NCI-H748 treated with DMSO at 0.1 percent for 48 hours (cell line): ENCODE measurements around the gene GPC5.
"Not testable (repeated sequence)": the region's sequence is repeated elsewhere in the genome, so short reads cannot be mapped to it uniquely, and the experiment has no call there.

ENCODE experiments used
- DNase-seq: peaks from one replicate; lab custom pipeline; 2025; lab: John Stamatoyannopoulos, UW

Gene GPC5

DNA sequence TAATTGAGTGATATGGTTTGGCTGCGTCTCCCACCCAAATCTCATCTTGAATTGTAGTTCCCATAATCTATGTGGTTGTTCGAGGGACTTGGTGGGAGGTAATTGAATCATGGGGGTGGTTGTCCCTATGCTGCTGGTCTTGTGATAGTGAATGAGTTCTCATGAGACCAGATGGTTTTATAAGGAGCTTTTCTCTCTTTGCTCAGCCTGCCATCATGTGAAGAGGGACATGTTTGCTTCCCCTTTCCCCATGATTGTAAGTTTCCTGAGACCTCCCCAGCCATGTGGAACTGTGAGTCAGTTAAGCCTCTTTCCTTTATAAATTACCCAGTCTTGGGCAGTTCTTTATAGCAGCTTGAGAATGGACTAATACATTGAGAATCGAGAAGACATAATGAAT, 480.1 kb downstream of the GPC5 start:
- DNase-seq: no peak

DNA sequence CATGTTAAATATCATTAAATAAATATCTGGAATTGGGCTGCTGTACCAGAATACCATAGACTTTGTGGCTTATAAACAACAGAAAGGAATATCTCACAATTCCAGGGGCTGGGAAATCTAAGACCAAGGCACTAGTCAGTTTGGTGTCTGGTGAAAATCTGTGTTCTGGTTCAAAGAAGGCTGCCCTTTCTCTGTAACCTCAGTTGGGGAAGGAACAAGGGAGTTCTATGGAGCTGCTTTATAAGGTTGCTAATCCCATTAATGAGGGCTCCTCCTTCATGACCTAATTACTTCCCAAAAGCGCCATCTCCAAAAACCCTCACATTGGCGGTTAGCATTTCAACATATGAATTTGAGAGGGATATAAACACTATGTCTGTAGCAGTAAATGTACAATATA, 480.9 kb downstream of the GPC5 start:
- DNase-seq: no peak

DNA sequence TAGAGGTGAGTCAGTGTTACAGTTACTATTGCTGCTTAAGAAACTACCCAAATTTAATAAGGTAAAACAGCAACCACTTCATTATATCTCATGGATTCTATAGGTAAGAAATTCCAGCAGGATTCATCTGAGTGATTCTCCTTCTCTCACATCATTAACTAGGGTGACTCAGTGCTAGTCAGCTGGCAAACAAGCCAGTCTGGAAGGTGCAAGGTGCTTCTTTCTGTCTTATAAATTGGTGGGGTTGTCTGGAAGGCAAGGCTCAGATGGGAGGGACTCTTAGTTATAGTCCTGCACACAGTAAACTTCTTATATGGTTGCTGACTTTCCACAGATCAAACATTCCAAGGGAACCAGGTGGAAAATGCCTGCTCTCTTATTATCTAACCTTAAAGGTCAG, 484.5 kb downstream of the GPC5 start:
- DNase-seq: no peak

DNA sequence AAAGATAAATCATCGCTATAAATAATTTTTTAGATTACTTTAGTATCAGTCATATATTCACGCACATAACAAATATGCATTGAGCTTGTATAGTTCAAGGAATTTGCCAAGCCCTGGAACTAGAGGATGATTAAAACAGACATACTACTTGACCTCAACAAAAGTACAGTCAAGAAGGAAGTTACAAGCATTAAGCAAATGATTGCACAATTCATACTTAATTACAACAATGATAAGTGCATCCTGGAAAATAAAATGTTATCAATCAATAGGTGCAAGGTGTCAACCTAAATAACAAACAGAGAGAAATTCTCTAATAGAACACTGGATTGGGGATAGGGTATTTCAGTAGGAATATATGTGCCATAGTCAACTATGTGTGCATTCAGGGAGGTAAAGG, 491.2 kb downstream of the GPC5 start:
- DNase-seq: no peak

DNA sequence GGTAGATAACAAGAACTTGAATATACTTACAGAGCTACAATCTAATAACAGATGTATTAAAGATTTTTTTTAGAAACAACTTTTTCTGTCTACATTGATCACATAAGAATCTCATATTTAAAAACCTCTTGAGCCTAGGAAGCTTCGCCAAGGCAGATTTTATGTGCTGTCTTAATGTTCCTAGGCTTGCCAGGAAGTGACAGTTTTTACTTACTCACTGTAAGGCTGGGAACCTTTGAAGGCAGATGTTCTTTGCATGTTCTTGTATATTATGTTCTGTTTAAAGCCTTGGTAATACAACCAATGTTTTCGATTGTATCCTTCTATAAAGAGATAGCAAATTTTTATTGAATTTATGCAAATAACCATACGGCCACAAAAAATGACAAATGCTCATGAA, 492.7 kb downstream of the GPC5 start:
- no peak for DNase-seq

DNA sequence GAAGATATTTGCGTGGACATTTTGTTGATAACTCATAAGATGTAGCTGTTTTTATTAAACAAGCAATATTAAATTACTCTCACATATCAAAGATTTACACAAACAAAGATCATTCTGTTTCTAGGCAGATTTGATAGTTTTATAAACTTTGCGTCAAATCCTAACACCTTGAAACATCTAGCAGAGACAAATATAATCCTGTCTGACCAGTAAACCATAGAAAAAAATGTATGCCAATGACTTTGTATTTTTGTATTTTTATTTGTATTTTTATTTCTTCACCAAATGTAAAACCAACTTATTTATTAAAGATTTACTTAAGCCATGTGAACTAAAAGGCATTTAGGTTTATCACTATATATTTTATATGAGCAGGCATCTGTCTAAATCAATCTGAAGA, 494.6 kb downstream of the GPC5 start:
- DNase-seq: no peak

DNA sequence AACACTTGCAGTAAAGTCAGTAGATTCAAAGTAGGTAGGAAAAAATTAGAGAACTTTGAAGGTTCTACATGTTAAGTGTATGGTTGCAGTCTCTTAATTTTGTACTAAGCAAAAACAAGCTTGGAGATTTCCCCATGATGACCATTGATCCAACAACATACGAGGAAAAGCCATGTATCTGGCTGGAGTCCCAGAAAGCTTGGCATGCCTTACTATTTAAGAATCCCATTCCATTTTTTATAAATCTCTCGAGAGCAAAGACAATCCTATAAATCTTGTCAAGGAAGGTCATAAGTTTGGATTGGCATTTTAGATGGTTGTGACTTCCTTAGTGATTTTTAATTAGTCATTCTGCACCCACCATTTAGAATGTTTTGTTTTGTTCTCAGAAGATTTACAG, 495.9 kb downstream of the GPC5 start:
- no peak for DNase-seq

DNA sequence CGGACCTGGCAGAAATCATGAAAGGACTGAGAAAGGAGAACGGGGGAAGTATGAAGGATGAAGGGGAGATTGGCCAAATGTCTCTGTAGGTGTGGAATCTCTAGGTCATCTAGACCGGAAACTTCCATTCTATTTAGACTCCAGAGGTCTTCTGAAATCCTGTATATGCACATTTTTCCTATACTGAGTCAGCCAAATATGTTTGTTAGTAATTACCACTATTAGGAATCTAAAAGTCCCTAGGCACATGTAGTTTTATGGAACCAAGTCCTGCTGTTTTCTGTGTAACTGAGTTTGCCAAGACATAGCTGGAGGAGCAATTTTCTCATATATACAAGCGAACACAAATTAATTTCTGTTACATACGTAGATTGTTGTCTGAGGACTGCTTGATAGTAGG, 498.1 kb downstream of the GPC5 start:
- DNase-seq: no peak

DNA sequence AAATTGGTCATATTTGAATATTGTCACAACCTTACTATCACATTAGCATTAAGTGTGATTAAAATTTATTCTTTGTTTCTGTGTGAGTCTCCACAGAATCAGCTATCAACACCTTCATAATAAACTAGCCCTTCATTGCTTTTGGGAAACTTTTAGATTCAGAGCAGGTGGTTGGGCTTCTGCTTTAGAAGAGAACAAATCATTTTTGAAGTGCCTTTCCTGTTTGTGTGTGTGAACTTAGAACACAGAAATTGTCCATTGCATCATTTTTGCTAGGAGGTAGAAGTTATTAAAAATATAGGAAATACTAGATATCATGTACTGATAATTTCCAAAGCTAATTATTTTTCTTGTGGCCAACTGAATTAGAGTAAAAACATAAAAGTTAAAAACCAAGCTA, 500.6 kb downstream of the GPC5 start:
- DNase-seq: not testable (repeated sequence)

DNA sequence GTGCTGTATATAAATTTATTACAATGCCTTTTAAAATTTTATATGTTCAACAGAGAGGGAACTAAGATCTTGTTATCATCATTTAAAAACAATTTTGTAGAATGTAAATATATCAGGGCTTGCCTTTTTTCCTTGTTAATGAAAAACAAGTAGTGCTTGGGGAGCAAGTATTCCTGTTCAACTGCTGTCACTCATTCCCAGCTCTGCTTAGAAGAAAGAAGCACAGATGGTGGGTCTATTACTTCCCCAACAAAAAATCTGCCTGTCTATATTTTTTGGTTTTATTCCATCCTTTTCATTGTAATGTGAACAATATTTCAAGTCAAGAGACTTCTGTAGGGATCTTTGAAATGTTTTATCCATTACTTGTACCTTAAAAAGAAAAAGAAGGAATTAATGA, 503.9 kb downstream of the GPC5 start:
- no peak for DNase-seq

DNA sequence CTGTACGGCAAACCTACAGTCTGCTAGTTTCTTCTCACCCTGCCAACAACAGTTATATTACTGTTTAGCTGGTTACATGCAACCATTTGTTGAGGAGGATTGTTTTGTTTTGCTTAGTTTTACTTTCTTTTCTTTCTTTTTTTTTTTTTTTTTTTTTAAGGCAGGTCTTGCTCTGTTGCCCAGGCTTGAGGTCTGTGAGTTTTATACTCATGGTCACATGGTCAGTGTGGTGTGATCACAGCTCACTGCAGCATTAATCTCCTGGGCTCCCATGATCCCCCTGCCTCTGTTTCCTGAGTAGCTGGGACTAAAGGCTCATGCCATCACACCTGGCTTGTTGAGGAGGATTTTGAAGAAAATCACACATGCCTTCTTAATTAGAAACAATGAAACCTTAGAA, 505.6 kb downstream of the GPC5 start:
- DNase-seq: no peak

DNA sequence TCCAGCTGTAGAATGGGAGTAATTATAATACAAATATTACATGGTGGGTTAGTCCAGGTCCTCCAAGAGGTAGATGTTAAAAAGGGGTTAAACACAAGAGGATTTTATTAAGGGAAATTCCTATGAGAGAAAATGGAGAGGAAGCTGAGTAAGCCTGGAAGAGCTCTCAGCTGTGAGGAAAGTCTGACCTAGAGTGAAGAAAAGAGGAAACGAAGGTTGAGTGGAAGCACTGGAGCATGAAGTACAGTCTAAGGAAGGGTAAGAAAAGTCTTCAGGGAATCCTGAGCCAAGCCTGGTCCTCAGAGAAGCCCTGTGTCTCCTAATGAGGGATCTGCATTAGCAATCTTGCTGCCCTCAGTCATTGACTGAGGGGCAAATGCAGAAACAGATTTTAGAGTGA, 506.2 kb downstream of the GPC5 start:
- no peak for DNase-seq

DNA sequence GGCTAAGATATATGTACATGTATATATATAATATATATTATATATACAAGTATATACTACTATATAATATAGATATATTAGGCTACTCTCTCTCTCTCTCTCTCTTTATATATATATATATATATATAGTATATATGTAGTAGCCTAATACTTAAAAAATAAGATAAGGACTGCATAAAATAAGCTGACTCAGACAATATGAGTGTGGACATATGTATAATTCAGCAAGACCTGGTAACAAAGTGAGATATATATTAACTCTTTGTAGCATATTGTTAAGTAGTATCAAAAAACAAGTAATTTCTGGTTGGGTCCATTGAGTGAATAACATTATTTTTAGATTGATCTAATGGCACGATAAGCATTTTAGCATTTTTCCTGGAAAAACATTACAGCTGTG, 509.0 kb downstream of the GPC5 start:
- DNase-seq: no peak

DNA sequence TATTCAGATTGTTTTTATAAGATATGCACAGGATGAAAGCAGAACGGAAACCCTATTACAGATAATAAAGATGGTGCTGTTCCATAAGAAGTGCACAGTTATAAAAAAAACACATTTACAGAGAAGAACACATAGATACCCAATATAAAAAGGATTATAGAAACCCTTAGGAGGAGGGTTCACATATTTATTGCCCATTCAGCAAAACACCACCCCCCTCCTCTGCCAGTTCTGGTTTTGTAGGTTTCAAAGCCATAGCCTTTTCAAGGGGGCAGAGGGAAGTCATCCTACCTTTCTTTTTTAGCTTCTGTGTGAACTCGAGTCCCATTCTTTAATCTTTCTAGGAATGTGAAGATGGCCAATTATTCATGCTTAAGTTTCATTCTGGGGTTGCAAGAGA, 511.2 kb downstream of the GPC5 start:
- no peak for DNase-seq

DNA sequence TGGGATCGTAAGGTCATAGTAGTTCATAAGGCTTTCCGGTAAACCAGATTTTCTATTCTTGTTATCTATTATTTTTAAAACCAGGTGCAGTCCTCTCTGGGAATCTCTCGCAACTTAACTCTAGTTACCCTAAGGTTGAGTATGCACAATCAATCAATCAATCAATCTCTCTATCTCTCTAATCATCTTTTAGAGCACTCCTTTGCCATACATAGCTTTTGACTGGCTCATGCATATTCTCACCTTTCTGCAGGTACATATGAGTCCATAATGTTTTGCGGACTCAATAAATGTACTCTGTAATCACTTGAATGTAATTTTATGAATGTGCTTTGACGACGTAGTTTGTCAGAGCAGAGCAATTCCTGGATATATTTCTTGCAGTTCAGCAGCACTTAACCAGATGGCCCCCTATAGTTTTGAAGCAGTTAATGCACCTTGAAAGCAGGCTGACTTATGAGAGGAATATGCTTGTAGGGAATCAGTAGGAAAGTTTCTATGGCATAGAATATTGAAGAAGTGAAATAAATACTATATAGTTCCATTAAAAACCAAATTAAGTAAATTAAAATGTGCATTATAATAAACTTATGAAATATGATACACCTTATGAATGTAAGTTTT, 524.7 kb downstream of the GPC5 start:
- DNase-seq: no peak

DNA sequence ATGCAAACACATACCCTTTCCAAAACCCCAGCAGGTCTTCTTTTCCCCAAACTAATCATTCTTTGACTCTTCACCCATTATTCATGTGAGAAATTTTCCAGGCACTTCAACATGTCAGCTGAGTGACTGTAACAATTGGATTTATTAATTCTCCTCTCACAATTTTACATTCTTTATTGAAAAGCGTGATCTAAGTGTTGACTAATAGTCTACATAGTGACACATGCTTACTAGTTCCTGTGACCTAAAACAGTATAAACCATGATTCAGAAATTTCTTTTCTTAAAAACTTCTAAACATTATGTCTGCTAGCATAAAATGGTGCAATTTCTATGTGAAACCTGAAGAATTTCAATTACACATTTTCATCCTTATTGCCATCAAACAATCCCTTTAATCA, 532.3 kb downstream of the GPC5 start:
- DNase-seq: no peak

DNA sequence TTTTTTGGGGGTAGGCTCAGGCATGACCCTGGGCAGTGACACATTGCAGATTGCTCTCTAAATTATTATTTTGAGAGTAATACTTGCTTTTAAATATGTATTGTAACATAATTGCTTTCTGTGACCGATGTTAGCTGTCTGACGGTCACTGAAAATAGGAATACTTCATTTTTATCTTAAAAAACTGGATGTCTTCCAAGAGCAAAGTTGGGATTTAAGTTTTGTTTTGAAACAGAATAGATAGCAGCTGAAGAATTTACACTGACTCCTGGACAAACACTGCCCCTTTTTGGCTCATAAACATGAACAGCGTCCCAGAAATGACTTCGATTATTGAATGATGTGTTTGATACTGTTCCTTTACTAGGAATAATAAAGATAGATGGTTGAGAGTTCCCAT, 535.9 kb downstream of the GPC5 start:
- DNase-seq: no peak

DNA sequence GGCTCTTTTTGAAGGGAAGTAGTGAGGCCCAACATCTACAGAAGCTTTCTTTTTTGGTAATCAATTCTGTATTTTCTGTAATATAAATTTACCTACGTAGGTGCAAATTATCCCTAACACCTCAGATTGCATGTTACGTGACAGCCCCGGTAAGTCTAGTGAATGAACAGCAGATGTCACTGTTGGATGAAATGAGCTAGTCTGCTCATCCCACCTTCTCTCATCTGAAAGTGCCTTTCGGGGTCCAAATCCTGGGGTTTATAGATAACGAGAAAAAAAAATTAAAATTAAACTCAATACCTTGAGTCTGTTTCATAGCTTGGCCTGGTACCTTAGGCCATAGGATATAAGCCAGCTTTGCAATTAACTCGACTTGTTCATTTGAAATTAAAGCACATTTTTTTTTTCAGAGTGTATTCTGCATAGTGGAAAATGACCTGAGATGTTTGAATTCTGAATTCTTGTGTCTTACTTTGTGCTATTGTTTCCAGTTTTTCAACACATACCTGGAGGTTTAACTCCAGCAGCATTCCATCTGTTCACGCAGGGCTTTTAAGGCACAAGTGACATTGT, 548.2 kb downstream of the GPC5 start:
- peak; percentile 55 for DNase-seq

DNA sequence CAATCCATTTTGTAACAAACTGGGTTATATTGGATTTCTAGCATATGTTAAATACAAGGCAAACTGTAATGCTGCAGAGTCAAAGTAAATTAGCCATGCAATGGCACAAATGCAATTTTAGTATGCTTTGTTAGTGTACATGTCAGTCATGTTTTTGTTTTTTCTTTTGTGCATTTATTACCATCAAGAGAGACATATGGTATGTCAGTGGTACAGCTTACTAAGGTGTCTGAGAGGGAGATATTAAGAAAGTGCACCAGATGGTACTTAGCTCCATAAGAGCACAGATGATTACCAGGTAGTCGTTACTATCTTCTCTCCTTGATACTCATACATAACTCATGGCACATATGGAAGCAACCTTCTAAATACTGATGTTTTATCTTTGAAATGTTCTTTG, 550.3 kb downstream of the GPC5 start:
- no peak for DNase-seq

DNA sequence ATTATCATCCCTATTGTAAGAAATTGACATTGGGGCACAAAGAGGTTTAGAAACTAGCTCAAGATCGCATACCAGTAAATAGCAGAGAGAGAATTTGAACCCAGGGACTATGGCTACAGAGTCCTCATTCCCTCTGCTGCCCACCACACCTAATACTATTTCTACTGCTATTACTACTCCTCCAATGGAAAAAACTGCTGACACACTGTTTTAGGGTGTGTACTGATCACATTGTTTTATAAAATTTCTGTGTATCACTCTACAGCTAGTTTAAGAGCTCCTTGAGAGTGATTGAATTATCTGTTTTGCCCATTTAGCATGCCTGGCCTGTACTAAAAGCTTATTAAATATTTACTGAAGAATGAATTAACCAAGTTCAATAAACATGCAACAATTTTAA, 552.4 kb downstream of the GPC5 start:
- DNase-seq: peak; percentile 30

DNA sequence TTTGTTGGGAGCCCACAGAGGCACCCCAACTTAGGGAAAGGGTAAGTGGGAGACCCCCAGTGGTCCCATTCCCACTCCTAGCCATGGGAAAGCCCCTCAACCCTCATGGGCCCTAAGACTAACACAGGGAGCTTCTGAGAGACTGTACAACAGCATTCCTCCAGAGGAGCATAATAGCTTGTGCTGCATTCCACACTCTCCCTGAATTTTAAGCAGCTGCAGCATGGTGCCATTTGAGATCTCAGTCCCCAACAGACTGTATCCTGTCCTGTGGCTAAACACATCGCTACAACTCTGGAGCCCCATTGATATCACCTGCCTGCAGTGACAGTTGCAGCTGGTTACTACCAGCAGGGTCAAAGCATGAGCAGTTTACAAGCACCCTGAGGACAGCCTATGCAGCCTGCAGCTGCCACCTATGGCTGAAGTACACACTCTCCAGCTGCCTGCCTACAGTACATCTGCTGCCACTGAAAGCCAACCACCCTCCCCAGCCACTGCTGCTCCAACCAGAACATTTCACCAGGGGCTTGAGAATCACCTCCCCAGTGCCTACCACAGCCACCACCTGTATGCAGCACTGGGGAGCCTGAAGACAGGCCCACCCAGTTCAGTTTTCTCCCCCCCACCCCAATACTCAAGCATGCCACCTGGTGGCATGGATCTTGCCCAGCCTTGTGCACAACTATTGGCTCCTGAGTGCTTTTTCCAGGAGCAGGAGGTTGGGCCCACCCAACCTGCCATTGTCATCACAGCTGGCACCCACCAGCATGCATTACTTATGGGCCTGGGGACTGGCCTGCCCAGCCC, 557.3 kb downstream of the GPC5 start:
- no peak for DNase-seq

DNA sequence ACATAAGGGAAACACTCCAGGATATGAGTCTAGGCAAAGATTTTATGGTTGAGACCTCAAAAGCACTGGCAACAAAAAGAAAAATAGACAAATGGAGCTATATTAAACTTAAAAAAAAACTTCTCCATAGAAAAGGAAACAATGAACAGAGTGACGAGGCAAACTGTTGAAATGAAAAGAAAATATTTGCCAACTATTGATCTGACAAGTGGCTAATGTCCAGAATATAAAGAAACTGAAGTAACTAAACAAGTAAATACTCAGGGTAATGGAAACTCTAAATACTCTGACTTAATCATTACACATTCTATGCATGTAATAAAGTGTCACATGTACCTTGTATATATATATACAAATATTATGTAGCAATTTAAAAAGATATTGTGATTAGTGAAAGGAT, 562.5 kb downstream of the GPC5 start:
- peak; percentile 73 for DNase-seq

DNA sequence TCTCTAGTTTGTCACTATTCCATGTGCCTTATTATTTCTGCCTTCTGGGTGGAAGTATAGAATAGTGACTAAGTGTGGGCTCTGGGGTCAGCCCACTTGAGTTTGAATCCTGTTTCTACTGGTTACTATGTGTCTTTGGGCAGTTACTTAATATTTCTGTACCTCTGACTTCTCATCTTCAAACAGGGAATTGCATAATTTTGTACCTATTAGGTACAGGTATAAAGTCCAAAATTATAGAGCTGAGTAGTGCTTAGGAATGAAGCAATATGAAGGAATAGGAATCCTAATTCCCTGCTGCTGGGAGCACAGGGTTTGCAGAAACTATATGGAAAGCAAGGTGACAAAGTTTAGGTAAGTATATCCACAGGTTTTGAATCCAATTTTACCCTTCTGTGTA, 564.5 kb downstream of the GPC5 start:
- no peak for DNase-seq

DNA sequence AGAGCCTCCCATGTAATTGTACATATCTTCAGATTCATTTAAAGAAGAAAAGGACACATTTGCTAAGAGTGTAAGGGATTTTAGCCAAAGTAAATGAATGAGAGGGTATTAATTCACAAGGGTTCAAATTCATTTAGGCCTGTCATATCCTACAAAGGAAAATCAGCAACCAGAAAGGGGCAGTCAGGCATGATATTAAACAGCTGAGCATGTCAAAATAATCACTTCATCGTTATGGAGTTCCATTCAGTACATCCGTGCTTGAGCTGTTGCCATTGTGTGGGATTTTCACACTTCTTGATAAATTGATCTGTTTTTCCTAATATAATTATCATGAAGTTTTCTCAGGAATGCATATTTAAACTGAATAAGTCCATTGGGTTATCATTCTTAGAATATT, 567.1 kb downstream of the GPC5 start:
- no peak for DNase-seq
